ENCODE results near the gene CIAO3. TPM values are rescaled to one million over a fixed set of nuclear protein-coding genes. Genes with fewer than 3 reads are reported as not detected.
"Not testable (repeated sequence)": the region's sequence is repeated elsewhere in the genome, so short reads cannot be mapped to it uniquely, and the experiment has no call there.

CIAO3 gene
- polyA plus RNA-seq, 1 donor (not counting 4 experiments of a cell fraction or from before 2014, with no cell fraction given): 24.9 TPM

DNA sequence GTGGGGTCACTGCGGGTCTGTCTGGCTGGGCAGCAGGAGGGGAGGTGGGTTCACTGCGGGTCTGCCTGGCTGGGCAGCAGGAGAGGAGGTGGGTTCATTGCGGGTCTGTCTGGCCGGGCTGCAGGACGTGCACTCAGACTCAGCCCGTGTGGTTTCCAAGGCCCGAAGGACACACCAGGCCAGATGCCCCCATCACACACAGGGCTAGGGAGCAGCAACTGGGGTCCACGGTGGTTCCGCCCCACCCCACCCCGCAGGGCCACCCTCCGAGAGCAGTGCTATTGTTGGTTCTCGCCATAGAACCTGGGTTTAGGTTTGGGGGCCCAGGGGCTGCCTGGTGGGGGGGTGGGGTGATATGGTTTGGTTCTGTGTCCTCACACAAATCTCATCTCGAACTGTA, 5.8 kb upstream of the CIAO3 start:
- dilution Hi-C loops (cut with MboI; ENCODE audit: extremely low pct_ligation_motif_present, low sequenced_read_pairs): no loop called here
- Histone ChIP-seq H3K36me3 (ENCODE audit: control insufficient read depth in 2 of 2, extremely low read depth in 1 of 2, insufficient read depth in 2 of 2, low read length in 2 of 2) (no peaks in the 10 kb centered on the region), H3K27me3 (ENCODE audit: control insufficient read depth, extremely low read depth, insufficient read depth, low read length) (peaks cover under 1% of the 10 kb centered on the region), H3K4me2 (ENCODE audit: control insufficient read depth, extremely low read depth, insufficient read depth, low read depth, low read length) (no peak overlapping the region), H4K20me1 (ENCODE audit: control insufficient read depth, extremely low read depth, insufficient read depth, low read length) (no peaks in the 10 kb centered on the region), H3K4me3 (ENCODE audit: control insufficient read depth in 2 of 3, extremely low read depth in 1 of 3, insufficient read depth in 2 of 3, low read depth in 1 of 3, low read length in 3 of 3) (no peak overlapping the region), H3K9ac (ENCODE audit: control insufficient read depth, extremely low read depth, insufficient read depth, low read length) (no peak overlapping the region), H3K79me2 (ENCODE audit: control insufficient read depth, insufficient read depth, low read length) (no peaks in the 10 kb centered on the region), H2AFZ (ENCODE audit: control insufficient read depth, low read length) (no peak overlapping the region), H3K4me1 (ENCODE audit: control insufficient read depth, extremely low read depth, insufficient read depth, low read length) (no peaks in the 10 kb centered on the region), H3K27ac (ENCODE audit: control insufficient read depth, insufficient read depth, low read length) (no peak overlapping the region), H3K9me3 (ENCODE audit: control insufficient read depth, low read depth, low read length) (no peaks in the 10 kb centered on the region), H3K9me1 (ENCODE audit: control insufficient read depth, extremely low read depth, insufficient read depth, low read length) (no peaks in the 10 kb centered on the region)
- TF ChIP-seq EZH2 (IDR thresholded peaks at IDR 0.05; ENCODE audit: low read length): no peak
- no peak for FAIRE-seq
- DNase-seq (ENCODE audit: low read depth, low spot score): no peak

- no peaks in the 10 kb centered on the region for H3K9me3 ChIP-seq (ENCODE audit: control insufficient read depth, low read depth, low read length)
- no peaks in the 10 kb centered on the region for H3K9me1 ChIP-seq (ENCODE audit: control insufficient read depth, extremely low read depth, insufficient read depth, low read length)
- H3K4me2 ChIP-seq (ENCODE audit: control insufficient read depth, extremely low read depth, insufficient read depth, low read depth, low read length): no peak overlapping the region
- no peak for DNase-seq (ENCODE audit: low read depth, low spot score)
- no peaks in the 10 kb centered on the region for H3K79me2 ChIP-seq (ENCODE audit: control insufficient read depth, insufficient read depth, low read length)
- no peak for FAIRE-seq
- H3K36me3 ChIP-seq (ENCODE audit: control insufficient read depth in 2 of 2, extremely low read depth in 1 of 2, insufficient read depth in 2 of 2, low read length in 2 of 2): no peaks in the 10 kb centered on the region
- no peak overlapping the region for H3K27ac ChIP-seq (ENCODE audit: control insufficient read depth, insufficient read depth, low read length)
- TF ChIP-seq CTCF (optimal IDR thresholded peaks at IDR 0.05 in 1 of 3, IDR thresholded peaks at IDR 0.05 in 1 of 3, conservative IDR thresholded peaks at IDR 0.05 in 1 of 3; ENCODE audit: extremely low read depth in 1 of 3, insufficient read depth in 2 of 3, low read length in 3 of 3) (peak; percentile 22 to 73 (median 68)), EZH2 (IDR thresholded peaks at IDR 0.05; ENCODE audit: low read length) (no peak)
- H3K4me3 ChIP-seq (ENCODE audit: control insufficient read depth in 2 of 3, extremely low read depth in 1 of 3, insufficient read depth in 2 of 3, low read depth in 1 of 3, low read length in 3 of 3): no peak overlapping the region
- no peak overlapping the region for H3K9ac ChIP-seq (ENCODE audit: control insufficient read depth, extremely low read depth, insufficient read depth, low read length)
- H3K4me1 ChIP-seq (ENCODE audit: control insufficient read depth, extremely low read depth, insufficient read depth, low read length): peaks cover 3% of the 10 kb centered on the region
- no peaks in the 10 kb centered on the region for H3K27me3 ChIP-seq (ENCODE audit: control insufficient read depth, extremely low read depth, insufficient read depth, low read length)
- H2AFZ ChIP-seq (ENCODE audit: control insufficient read depth, low read length): no peak overlapping the region
- no peaks in the 10 kb centered on the region for H4K20me1 ChIP-seq (ENCODE audit: control insufficient read depth, extremely low read depth, insufficient read depth, low read length)
- dilution Hi-C loops (cut with MboI; ENCODE audit: extremely low pct_ligation_motif_present, low sequenced_read_pairs): no loop called here
Observed at GRCh38 chr16:745739-746138, 4.9 kb upstream of the CIAO3 start.

DNA sequence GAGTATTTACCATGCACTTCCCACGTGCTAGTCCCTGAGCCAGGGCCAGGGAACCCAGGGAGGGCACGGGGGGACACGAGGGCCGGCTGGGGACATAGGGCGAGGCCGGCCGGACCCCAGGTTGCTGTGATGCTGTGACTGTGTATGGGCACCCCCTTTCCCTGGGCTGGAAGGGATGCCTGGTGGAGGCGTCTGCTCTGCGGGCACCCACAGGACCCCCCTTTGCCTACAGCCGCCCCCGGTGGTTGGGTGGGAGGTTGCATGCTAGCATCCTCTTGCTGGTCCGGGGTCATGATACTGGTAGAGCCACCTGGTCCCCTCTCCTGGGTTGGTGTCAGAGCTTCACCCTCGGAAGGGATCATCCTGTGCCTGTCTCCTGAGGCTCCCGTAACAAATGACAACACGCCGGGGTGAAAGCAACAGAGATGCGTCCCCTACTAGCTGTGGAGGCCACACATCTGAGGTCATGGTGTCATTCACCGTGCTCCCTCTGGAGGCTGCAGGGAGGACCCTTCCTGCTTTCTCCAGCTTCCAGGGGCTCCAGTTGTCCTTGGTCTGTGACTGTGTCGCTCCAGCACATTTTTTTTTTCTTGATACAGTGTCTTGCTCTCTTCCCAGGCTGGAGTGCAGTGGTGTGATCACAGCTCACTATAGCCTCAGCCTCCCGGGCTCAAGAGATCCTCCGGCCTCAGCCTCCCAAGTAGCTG, 3.1 kb upstream of the CIAO3 start:
- dilution Hi-C loops (cut with MboI; ENCODE audit: extremely low pct_ligation_motif_present, low sequenced_read_pairs): no loop called here
- peaks cover 11% of the 10 kb centered on the region for H3K4me1 ChIP-seq (ENCODE audit: control insufficient read depth, extremely low read depth, insufficient read depth, low read length)
- TF ChIP-seq CTCF (optimal IDR thresholded peaks at IDR 0.05 in 1 of 3, IDR thresholded peaks at IDR 0.05 in 1 of 3, conservative IDR thresholded peaks at IDR 0.05 in 1 of 3; ENCODE audit: extremely low read depth in 1 of 3, insufficient read depth in 2 of 3, low read length in 3 of 3): peak in 1 of 3 experiments; percentile 30
- no peak for TF ChIP-seq EZH2 (IDR thresholded peaks at IDR 0.05; ENCODE audit: low read length)
- no peak overlapping the region for H3K4me2 ChIP-seq (ENCODE audit: control insufficient read depth, extremely low read depth, insufficient read depth, low read depth, low read length)
- H3K4me3 ChIP-seq (ENCODE audit: control insufficient read depth in 2 of 3, extremely low read depth in 1 of 3, insufficient read depth in 2 of 3, low read depth in 1 of 3, low read length in 3 of 3): no peak overlapping the region
- no peaks in the 10 kb centered on the region for H3K9me1 ChIP-seq (ENCODE audit: control insufficient read depth, extremely low read depth, insufficient read depth, low read length)
- H3K27me3 ChIP-seq (ENCODE audit: control insufficient read depth, extremely low read depth, insufficient read depth, low read length): no peaks in the 10 kb centered on the region
- peaks cover 12% of the 10 kb centered on the region for H3K79me2 ChIP-seq (ENCODE audit: control insufficient read depth, insufficient read depth, low read length)
- peaks cover 0 to 4% of the 10 kb centered on the region in 2 experiments for H3K36me3 ChIP-seq (ENCODE audit: control insufficient read depth in 2 of 2, extremely low read depth in 1 of 2, insufficient read depth in 2 of 2, low read length in 2 of 2)
- no peaks in the 10 kb centered on the region for H3K9me3 ChIP-seq (ENCODE audit: control insufficient read depth, low read depth, low read length)
- H3K9ac ChIP-seq (ENCODE audit: control insufficient read depth, extremely low read depth, insufficient read depth, low read length): no peak overlapping the region
- H3K27ac ChIP-seq (ENCODE audit: control insufficient read depth, insufficient read depth, low read length): no peak overlapping the region
- no peaks in the 10 kb centered on the region for H4K20me1 ChIP-seq (ENCODE audit: control insufficient read depth, extremely low read depth, insufficient read depth, low read length)
- no peak for FAIRE-seq
- H2AFZ ChIP-seq (ENCODE audit: control insufficient read depth, low read length): no peak overlapping the region
- DNase-seq (ENCODE audit: low read depth, low spot score): no peak

GRCh38 chr16:742894-743293, 2.1 kb upstream of the CIAO3 start:
- Histone ChIP-seq H3K79me2 (ENCODE audit: control insufficient read depth, insufficient read depth, low read length) (peaks cover 12% of the 10 kb centered on the region), H3K4me1 (ENCODE audit: control insufficient read depth, extremely low read depth, insufficient read depth, low read length) (peaks cover 14% of the 10 kb centered on the region)
- H2AFZ ChIP-seq (ENCODE audit: control insufficient read depth, low read length); H4K20me1 ChIP-seq (ENCODE audit: control insufficient read depth, extremely low read depth, insufficient read depth, low read length); H3K9me3 ChIP-seq (ENCODE audit: control insufficient read depth, low read depth, low read length); H3K9ac ChIP-seq (ENCODE audit: control insufficient read depth, extremely low read depth, insufficient read depth, low read length); H3K27ac ChIP-seq (ENCODE audit: control insufficient read depth, insufficient read depth, low read length); FAIRE-seq; H3K4me3 ChIP-seq (ENCODE audit: control insufficient read depth in 2 of 3, extremely low read depth in 1 of 3, insufficient read depth in 2 of 3, low read depth in 1 of 3, low read length in 3 of 3); H3K4me2 ChIP-seq (ENCODE audit: control insufficient read depth, extremely low read depth, insufficient read depth, low read depth, low read length); dilution Hi-C loops (cut with MboI; ENCODE audit: extremely low pct_ligation_motif_present, low sequenced_read_pairs); DNase-seq (ENCODE audit: low read depth, low spot score); H3K36me3 ChIP-seq (ENCODE audit: control insufficient read depth in 2 of 2, extremely low read depth in 1 of 2, insufficient read depth in 2 of 2, low read length in 2 of 2); H3K27me3 ChIP-seq (ENCODE audit: control insufficient read depth, extremely low read depth, insufficient read depth, low read length); H3K9me1 ChIP-seq (ENCODE audit: control insufficient read depth, extremely low read depth, insufficient read depth, low read length): not testable (repeated sequence)
